Effector memory CD4-positive, alpha-beta T cell (primary cell): ENCODE results near the gene OPTC.

ENCODE experiments used
- DNase-seq, 3 donors: peaks; one replicate each; pipeline ENCODE4 v3.0.0-alpha.2; 2020
- H3K27ac ChIP-seq: 2 replicates; pipeline ENCODE4 v1.7.0; 2013; ENCODE audit warnings: mild to moderate bottlenecking, low read length, moderate library complexity; ENCODE audit not compliant: insufficient read depth, poor library complexity, severe bottlenecking
- H3K27me3 ChIP-seq: replicated peaks from 2 replicates; pipeline ENCODE4 v1.7.0; 2013; ENCODE audit warnings: mild to moderate bottlenecking, low read length; ENCODE audit not compliant: insufficient read depth, control insufficient read depth, poor library complexity, severe bottlenecking
- H3K36me3 ChIP-seq: 2 replicates; pipeline ENCODE4 v1.7.0; 2013; ENCODE audit warnings: mild to moderate bottlenecking, low read length, moderate library complexity; ENCODE audit not compliant: control insufficient read depth, insufficient read depth
- H3K4me1 ChIP-seq: 2 replicates; pipeline ENCODE4 v1.7.0; 2013; ENCODE audit warnings: low read length, mild to moderate bottlenecking; ENCODE audit not compliant: control insufficient read depth, insufficient read depth, poor library complexity, severe bottlenecking
- H3K4me3 ChIP-seq: 2 replicates; pipeline ENCODE4 v1.7.0; 2013; ENCODE audit warnings: low read length, low read depth, mild to moderate bottlenecking; ENCODE audit not compliant: insufficient read depth, poor library complexity, severe bottlenecking
- H3K9me3 ChIP-seq: 2 replicates; pipeline ENCODE4 v1.7.0; 2013; ENCODE audit warnings: mild to moderate bottlenecking, low read length, moderate library complexity; ENCODE audit not compliant: control insufficient read depth

The OPTC gene

GRCh38 chr1:203473781-203474305, 20.1 kb upstream of the OPTC start:
- H3K27ac ChIP-seq: no peak overlapping the region
- no peaks in the 10 kb centered on the region for H3K9me3 ChIP-seq
- no peak for DNase-seq
- H3K36me3 ChIP-seq: no peaks in the 10 kb centered on the region
- H3K27me3 ChIP-seq: peaks cover 4% of the 10 kb centered on the region
- no peaks in the 10 kb centered on the region for H3K4me1 ChIP-seq
- H3K4me3 ChIP-seq: no peak overlapping the region

DNA sequence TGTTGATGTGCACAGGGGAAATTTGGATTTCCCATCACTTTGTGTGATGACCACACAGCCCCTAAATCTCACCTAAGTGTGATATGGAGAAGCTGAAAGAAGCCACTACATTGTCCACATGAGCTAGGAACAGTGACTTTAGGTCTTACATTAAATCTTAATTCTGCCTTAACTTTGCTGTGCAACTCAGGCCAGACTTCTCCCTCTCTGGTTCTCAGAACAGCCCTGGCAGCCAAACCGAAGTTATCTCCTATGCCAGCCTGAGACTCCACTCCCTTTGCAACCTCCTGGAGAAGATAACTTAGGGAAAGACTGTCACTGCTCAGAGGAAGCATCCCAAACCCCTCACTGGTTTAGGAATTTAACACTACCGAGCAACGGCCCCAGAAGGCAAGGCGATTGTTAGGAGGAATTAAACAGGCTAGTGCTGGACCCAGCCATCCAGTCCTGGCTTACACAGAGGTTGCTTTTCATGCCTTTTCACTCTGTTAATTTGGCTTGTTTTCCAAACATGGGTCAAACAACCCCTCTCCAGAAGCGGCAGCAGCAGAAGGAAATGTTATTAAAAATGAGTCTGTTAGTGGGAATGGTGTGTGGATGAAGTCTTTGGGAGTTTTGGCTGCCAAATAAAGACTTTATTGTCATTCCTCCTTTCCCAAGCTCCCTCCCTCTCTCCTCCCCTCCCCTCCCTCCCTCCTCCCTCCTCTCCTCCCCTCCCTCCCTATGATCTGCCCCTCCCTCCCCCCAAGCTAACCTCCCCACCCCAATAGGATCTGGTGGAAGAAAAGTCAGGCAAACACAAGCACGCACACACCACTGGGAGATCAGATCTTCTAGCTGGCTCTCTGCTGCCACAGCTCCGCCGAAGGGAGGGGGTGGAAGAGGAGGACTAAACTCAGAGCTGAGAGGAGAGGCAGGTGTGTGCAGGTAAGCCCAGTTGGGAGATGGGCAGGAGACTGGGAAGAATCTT, 18.7 kb upstream of the OPTC start, which contains the start of gene PRELP:
PRELP (plus strand) TSS at position 795 of the 970 bp plus-strand sequence. CDS start 7,379 bp downstream, outside the sequence.
- Histone ChIP-seq H3K27ac (no peak within 1 kb of the TSS), H3K4me3 (no peak within 1 kb of the TSS), H3K27me3 (peaks cover 4% of the 10 kb centered on the region), H3K4me1 (no peaks in the 10 kb centered on the region), H3K9me3 (no peaks in the 10 kb centered on the region), H3K36me3 (no peaks in the 10 kb centered on the region)
- no peak for DNase-seq

GRCh38 chr1:203476216-203476814, 17.6 kb upstream of the OPTC start:
- H3K27me3 ChIP-seq: peaks cover 4% of the 10 kb centered on the region
- H3K36me3 ChIP-seq: no peaks in the 10 kb centered on the region
- DNase-seq: no peak
- no peak overlapping the region for H3K27ac ChIP-seq
- no peaks in the 10 kb centered on the region for H3K9me3 ChIP-seq
- no peaks in the 10 kb centered on the region for H3K4me1 ChIP-seq
- no peak overlapping the region for H3K4me3 ChIP-seq

DNA sequence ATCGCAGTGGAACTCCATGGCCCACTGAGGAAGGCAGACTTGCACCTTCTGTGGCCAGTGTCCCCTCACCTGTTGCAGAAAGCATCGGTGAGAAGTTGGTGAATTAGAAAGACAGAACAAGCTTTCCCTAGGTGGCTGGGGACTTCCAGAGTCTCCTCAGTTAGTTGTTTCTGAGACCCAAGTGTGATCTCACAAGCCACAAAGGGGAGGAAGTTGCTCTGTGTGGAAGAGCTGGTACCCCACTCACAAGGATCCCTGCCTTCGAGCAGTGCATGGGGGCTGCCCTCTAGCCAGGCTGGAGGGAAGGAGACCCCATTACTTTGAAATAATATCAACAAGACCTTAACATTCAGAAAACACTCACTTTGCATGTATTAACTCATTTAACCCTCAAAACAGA, 16.2 kb upstream of the OPTC start:
- Histone ChIP-seq H3K27me3 (peaks cover 4% of the 10 kb centered on the region), H3K36me3 (no peaks in the 10 kb centered on the region), H3K9me3 (no peaks in the 10 kb centered on the region), H3K4me3 (no peak overlapping the region), H3K4me1 (no peaks in the 10 kb centered on the region), H3K27ac (no peak overlapping the region)
- no peak for DNase-seq

DNA sequence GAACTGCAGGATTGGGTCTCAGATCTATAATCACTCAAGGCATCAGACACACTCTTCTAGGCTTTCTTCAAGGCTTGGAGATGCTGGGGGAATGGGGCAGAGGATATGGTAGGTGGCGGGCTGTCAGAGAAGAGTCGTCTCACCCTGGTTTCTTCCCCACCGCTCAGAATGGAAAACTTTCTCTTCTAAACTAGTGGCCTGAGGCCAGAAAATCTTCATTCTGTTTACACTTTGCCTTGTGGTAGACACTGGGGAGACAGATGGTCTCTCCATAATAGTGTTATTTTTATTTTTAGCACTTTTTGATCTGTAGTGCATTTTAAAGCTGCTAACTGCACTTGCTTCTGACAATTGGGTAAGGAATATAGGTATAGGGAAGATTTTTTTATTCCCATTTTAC, 15.7 kb upstream of the OPTC start:
- Histone ChIP-seq H3K36me3 (no peaks in the 10 kb centered on the region), H3K9me3 (no peaks in the 10 kb centered on the region), H3K4me3 (no peak overlapping the region), H3K27me3 (peaks cover 4% of the 10 kb centered on the region), H3K27ac (no peak overlapping the region), H3K4me1 (no peaks in the 10 kb centered on the region)
- DNase-seq: no peak

DNA sequence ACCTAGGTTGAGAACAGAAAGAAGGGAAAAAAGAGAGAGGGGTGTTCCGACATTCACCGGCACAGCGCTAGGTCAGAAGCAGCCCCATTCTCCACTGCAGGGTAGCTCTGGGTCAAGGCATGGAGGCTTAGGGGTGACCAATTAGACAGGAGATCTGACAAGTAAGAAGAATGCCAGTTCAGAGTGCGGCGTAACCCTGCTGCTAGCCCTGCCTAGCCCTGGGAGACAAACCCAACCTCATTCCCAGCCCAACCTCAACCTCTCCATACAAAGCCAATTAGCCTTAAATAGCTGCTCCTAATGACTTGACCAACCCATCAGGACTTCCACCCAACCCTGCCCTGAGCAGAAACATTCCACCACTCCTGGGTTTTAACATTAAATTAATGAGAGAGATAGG, 15.0 kb upstream of the OPTC start:
- no peaks in the 10 kb centered on the region for H3K4me1 ChIP-seq
- H3K4me3 ChIP-seq: no peak overlapping the region

DNA sequence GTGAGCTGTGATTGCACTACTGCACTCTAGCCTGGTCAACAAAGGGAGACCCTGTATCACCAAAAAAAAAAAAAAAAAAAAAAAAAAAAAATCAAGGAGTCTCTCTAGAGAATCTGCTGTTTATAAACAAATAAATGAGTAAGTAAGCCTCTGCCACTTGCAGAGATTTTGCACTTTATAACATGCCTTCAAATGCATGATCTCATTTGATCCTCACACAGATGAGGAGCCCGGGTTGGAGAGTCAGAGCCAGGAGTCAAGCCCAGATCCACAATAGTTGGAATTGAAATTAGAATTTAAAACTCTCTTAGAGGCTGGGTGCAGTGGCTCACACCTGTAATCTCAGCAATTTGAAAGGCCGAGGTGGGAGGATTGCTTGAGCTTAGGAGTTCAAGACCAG, 14.3 kb upstream of the OPTC start:
- Histone ChIP-seq H3K27ac (no peak overlapping the region), H3K4me1 (no peaks in the 10 kb centered on the region), H3K27me3 (peaks cover 4% of the 10 kb centered on the region), H3K4me3 (no peak overlapping the region), H3K9me3 (no peaks in the 10 kb centered on the region), H3K36me3 (no peaks in the 10 kb centered on the region)
- no peak for DNase-seq

More for the DNA sequence above, 15.0 kb upstream of the OPTC start:
- DNase-seq: no peak
- Histone ChIP-seq H3K27ac (no peak overlapping the region), H3K27me3 (peaks cover 4% of the 10 kb centered on the region), H3K9me3 (no peaks in the 10 kb centered on the region), H3K36me3 (no peaks in the 10 kb centered on the region)

DNA sequence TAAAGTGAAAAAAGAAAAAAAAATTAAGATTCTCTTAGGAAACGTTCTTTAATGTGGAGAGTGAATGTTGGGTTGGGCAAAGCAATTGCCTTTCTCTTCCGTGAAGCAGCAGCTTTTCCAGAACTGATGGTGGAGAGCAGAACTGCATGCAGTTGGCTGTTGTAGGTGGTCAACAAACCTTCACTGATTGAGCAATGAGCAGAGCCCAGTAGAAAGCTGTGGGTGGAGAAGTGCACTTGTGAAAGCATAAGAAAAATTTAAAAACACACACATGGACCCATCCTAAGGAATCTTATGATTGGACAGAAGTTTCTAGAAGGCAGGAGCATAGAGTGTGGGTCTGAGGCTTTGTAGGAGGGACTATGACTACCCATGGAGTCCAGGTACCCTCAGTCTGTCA, 13.9 kb upstream of the OPTC start:
- Histone ChIP-seq H3K9me3 (no peaks in the 10 kb centered on the region), H3K4me1 (no peaks in the 10 kb centered on the region), H3K27ac (no peak overlapping the region), H3K27me3 (peaks cover 4% of the 10 kb centered on the region), H3K4me3 (no peak overlapping the region), H3K36me3 (no peaks in the 10 kb centered on the region)
- DNase-seq: no peak

DNA sequence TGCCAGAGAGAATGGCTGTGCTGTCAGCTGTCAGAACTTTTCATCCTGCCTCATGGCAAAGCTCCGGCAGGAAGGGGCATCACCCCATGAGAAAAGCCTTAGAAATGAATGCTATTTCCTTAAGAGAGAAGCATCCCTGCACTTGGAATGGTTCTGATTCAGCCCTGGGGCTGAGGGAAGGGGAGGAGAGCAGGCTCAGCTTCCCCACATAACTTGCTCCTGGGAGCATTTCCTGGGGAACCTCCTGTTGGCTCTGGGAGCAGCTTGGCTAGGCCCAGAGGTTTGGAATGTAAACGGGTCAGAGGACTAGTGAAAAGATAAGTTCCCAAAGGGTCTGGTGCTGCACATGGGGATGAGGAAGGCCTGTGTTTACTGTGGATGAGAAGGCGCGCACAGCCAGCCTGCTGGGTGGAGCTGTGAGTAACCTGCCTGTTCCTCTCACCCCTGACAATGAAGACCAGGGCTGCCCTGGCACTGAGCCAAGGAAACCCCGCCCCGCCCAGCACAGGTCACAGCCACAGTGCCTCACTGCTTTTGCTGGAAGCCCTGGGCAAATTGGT, 13.3 kb upstream of the OPTC start:
- H3K36me3 ChIP-seq: no peaks in the 10 kb centered on the region
- H3K4me3 ChIP-seq: no peak overlapping the region
- no peaks in the 10 kb centered on the region for H3K4me1 ChIP-seq
- DNase-seq: peak; percentile 11 to 17 (median 13)
- no peak overlapping the region for H3K27ac ChIP-seq
- H3K27me3 ChIP-seq: peaks cover 4% of the 10 kb centered on the region
- no peaks in the 10 kb centered on the region for H3K9me3 ChIP-seq

DNA sequence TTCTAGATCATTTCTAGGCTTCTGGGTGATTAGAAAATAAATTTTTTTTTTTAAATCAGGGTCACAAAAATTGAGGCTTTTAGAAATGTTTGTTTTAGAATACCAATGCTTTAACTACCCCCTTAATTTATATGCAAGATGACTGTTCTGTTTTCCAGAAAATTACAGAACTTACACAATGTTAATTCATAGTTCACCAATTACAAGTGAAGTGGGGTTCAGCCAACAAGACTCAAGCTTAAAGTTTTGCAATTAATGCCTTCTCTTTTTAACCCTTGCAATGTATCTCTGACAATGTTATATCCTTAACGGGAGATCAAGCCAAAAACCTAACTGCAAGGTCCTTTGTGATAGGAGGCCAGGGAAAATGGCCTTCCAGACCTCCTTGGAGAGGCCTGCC, 12.8 kb upstream of the OPTC start:
- no peak for DNase-seq
- Histone ChIP-seq H3K4me1 (no peaks in the 10 kb centered on the region), H3K27me3 (peaks cover 4% of the 10 kb centered on the region), H3K27ac (no peak overlapping the region), H3K4me3 (no peak overlapping the region), H3K9me3 (no peaks in the 10 kb centered on the region), H3K36me3 (no peaks in the 10 kb centered on the region)
